Erythroblast (primary cell): ENCODE data around the gene ELMO2.

ENCODE experiments used
- GATA1 ChIP-seq: IDR thresholded peaks from 2 replicates; pipeline ENCODE4 v1.6.1; 2011; ENCODE audit warnings: low read depth, mild to moderate bottlenecking, control low read depth, low read length, moderate library complexity
- POLR2A ChIP-seq: IDR thresholded peaks from 2 replicates; pipeline ENCODE4 v1.6.1; 2011; ENCODE audit warnings: mild to moderate bottlenecking, low read length

DNA sequence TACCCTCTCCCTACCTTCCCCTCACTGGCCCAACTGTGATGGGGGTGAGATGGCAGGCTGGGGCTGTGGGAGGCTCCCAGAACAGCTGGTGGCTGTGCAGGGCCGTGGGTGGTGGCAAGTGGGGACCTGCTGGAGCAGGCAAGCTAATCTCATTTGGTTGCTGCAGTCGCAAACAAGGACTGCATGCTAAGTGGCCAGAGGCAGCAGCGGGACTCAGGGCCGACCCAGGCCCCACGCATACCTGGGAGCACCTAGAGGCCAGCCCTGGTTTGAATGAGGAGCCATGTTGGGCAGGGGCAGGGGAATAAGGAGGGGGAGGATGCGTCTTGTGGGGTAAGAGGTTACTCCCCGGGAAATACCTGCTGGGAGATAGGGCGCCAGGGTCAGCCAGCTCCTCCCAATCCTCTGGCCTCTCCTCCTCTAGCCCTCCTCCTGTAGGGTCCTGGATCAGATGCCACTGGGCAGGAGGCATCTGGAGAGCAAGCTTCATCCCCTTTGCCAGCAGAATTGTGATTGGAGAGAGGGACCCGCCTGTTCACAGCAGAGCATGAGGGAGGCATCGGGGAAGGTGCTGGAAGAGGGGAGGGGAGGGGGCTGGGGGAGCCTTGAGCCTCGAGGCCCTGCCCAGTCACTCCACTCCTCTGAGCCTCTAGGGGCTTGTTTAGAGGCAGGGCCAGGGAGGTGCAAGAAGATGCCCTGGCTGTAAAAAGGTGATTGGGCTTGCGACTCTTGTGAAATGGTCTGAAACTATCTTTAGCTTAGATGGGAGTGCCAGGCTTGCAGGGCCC lies 73.8 kb downstream of the ELMO2 start:
- no peak for TF ChIP-seq POLR2A
- no peak for TF ChIP-seq GATA1
